SK-N-SH (cell line): ENCODE data around the gene AGPAT3.

Source experiments
- CTCF ChIP-seq: fragments of 200-600 bp; sonication (generic); IDR thresholded peaks from 2 replicates; pipeline ENCODE4 v1.6.1; 2017; ENCODE audit warnings: antibody characterized with exemption, mild to moderate bottlenecking, moderate library complexity
- GATA2 ChIP-seq: sonication (generic); formaldehyde crosslinking; IDR thresholded peaks from 2 replicates; pipeline ENCODE4 v1.5.0; 2020; ENCODE audit warnings: mild to moderate bottlenecking, missing genetic modification reagents
- MXI1 ChIP-seq: IDR thresholded peaks from 2 replicates; pipeline ENCODE4 v1.6.1; 2012; ENCODE audit warnings: mild to moderate bottlenecking, low read depth, low read length, improper control_type of control experiment
- PBX3 ChIP-seq: IDR thresholded peaks from 2 replicates; pipeline ENCODE4; 2012
- RAD21 ChIP-seq: IDR thresholded peaks from 2 replicates; pipeline ENCODE4 v1.6.1; 2012; ENCODE audit warnings: mild to moderate bottlenecking, low read length
- RCOR1 ChIP-seq: fragments of 150-350 bp; IDR thresholded peaks from 2 replicates; pipeline ENCODE4 v1.6.1; 2017; ENCODE audit warnings: antibody characterized with exemption, low read length
- TCF12 ChIP-seq: IDR thresholded peaks from 2 replicates; pipeline ENCODE4 v1.4.0; 2012
- TEAD4 ChIP-seq: IDR thresholded peaks from 2 replicates; pipeline ENCODE4 v1.4.0; 2012; ENCODE audit warnings: mild to moderate bottlenecking, borderline replicate concordance; ENCODE audit not compliant: insufficient read depth
- ZBTB33 ChIP-seq: IDR thresholded peaks from 2 replicates; pipeline ENCODE4 v1.4.0; 2012; ENCODE audit warnings: low read depth, borderline replicate concordance

GRCh38 chr21:43959231-43960116, 94.5 kb downstream of the AGPAT3 start:
- TF ChIP-seq TEAD4 (no peak), CTCF (no peak), RAD21 (no peak), ZBTB33 (no peak), TCF12 (no peak), PBX3 (no peak), MXI1 (no peak), RCOR1 (no peak), GATA2 (CRISPR knock-in tag) (no peak)
